K562 (cell line): Measurements from ENCODE around the gene TEPSIN. TPM values are rescaled to one million over a fixed set of nuclear protein-coding genes. Genes with fewer than 3 reads are reported as not detected.

ENCODE experiments used
- ATAC-seq: fragments of 200-7000 bp; cut with Tn5 transposase; 3 replicates; pipeline ENCODE4 v1.9.1; 2020; ENCODE audit warnings: moderate library complexity
- BruUV-seq: library from RNA; stranded (reverse); fragments of 400-500 nt; replicated peaks from 2 replicates; lab custom pipeline; 2021; lab: Mats Ljungman, UMichigan
- CTCF ChIA-PET: fragments of 300-600 bp; formaldehyde crosslinking; extraction: SDS; loops from one replicate; lab custom pipeline; 2021; ENCODE audit warnings: low intra/inter-chr PET ratio; lab: Yijun Ruan, JAX
- POLR2A ChIA-PET: fragments of 300-600, 350-650 bp; sonication (Branson Sonifier 250); formaldehyde crosslinking; extraction: SDS; loops from one replicate; lab custom pipeline; 2021; ENCODE audit warnings: antibody characterized with exemption, inconsistent platforms; lab: Yijun Ruan, JAX
- DNase-seq, 4 experiments: peaks; one replicate each; pipeline versions ENCODE4 v3.0.0 to v3.0.0-alpha.2; 2011 to 2018; ENCODE audit warnings: low spot score in 3 of 4, mixed read lengths in 3 of 4; ENCODE audit errors: extremely low read depth in 1 of 4
- FAIRE-seq: peaks from 2 replicates; lab custom pipeline; 2011; peaks lifted over from hg19 to GRCh38; lab: Jason Lieb, UNC
- H2AFZ ChIP-seq: 2 replicates; pipeline ENCODE4 v1.6.0; 2011; ENCODE audit warnings: low read depth, low read length, control low read depth, inconsistent platforms
- H3K27ac ChIP-seq: fragments of 200-600 bp; 3 replicates; pipeline ENCODE4 v1.8.0; 2011; ENCODE audit warnings: low read depth, mild to moderate bottlenecking, control low read depth, inconsistent platforms, low read length, moderate library complexity, mixed read lengths; ENCODE audit errors: extremely low read depth
- H3K27me3 ChIP-seq, 2 experiments: fragments of 300-600 bp in 1 of 2; 2 replicates in 1 of 2; 3 replicates in 1 of 2; pipeline versions ENCODE4 v1.6.0 to v1.8.0; 2011; ENCODE audit warnings: inconsistent platforms in 2 of 2, low read length in 2 of 2, mild to moderate bottlenecking in 1 of 2, mixed read lengths in 1 of 2, moderate library complexity in 1 of 2; ENCODE audit not compliant: control insufficient read depth in 2 of 2, insufficient read depth in 2 of 2
- H3K36me3 ChIP-seq: fragments of 300-600 bp; 3 replicates; pipeline ENCODE4 v1.8.0; 2011; ENCODE audit warnings: mild to moderate bottlenecking, low read length, inconsistent platforms; ENCODE audit not compliant: control insufficient read depth, insufficient read depth
- H3K4me1 ChIP-seq, 2 experiments: fragments of 200-600 bp in 1 of 2; replicated peaks in 1 of 2; 2 replicates in 1 of 2; 3 replicates in 1 of 2; pipeline versions ENCODE4 v1.5.1 to v1.8.0; 2011; ENCODE audit warnings: inconsistent platforms in 2 of 2, low read length in 2 of 2, mild to moderate bottlenecking in 1 of 2, mixed read lengths in 1 of 2, moderate library complexity in 1 of 2; ENCODE audit not compliant: control insufficient read depth in 2 of 2, insufficient read depth in 2 of 2
- H3K4me2 ChIP-seq: 2 replicates; pipeline ENCODE4 v1.6.1; 2011; ENCODE audit warnings: low read length, control low read depth, inconsistent platforms, mixed read lengths; ENCODE audit not compliant: insufficient read depth
- H3K4me3 ChIP-seq: fragments of 200-600 bp; sonication (generic), shearing (Covaris generic); 2 replicates; pipeline ENCODE4 v1.5.1; 2016; ENCODE audit warnings: control low read depth, inconsistent platforms
- H3K79me2 ChIP-seq: fragments of 200-600 bp; 3 replicates; pipeline ENCODE4 v1.8.0; 2011; ENCODE audit warnings: low read length, inconsistent platforms; ENCODE audit not compliant: control insufficient read depth, insufficient read depth
- H3K9ac ChIP-seq, 2 experiments: 2 replicates each; pipeline versions ENCODE4 v1.6.0 to v1.6.1; 2011; ENCODE audit warnings: low read depth in 2 of 2, low read length in 2 of 2, control low read depth in 1 of 2, inconsistent platforms in 1 of 2, mild to moderate bottlenecking in 1 of 2, mixed read lengths in 1 of 2; ENCODE audit not compliant: insufficient read depth in 1 of 2
- H3K9me1 ChIP-seq: one replicate; pipeline ENCODE4 v1.6.0; 2011; ENCODE audit warnings: inconsistent platforms, mild to moderate bottlenecking, low read length, moderate library complexity; ENCODE audit not compliant: control insufficient read depth, insufficient read depth
- H3K9me3 ChIP-seq: replicated peaks from 2 replicates; pipeline ENCODE4 v1.5.1; 2011; ENCODE audit warnings: low read depth, low read length, inconsistent platforms; ENCODE audit not compliant: control insufficient read depth, insufficient read depth
- H4K20me1 ChIP-seq: replicated peaks from 2 replicates; pipeline ENCODE4 v1.6.1; 2011; ENCODE audit warnings: low read length, inconsistent platforms, mixed read lengths; ENCODE audit not compliant: control insufficient read depth, insufficient read depth
- ARHGAP35 ChIP-seq: fragments of 450-650 bp; IDR thresholded peaks from 2 replicates; pipeline ENCODE4 v1.6.1; 2018; ENCODE audit not compliant: partially characterized antibody
- CBFA2T3 ChIP-seq: fragments of 450-650 bp; IDR thresholded peaks from 2 replicates; pipeline ENCODE4 v1.6.1; 2017
- CEBPG ChIP-seq, 3 experiments: fragments of 200-800 bp in 1 of 3; sonication (Bioruptor generic) in 1 of 3; sonication (generic) in 1 of 3; formaldehyde crosslinking in 1 of 3; IDR thresholded peaks in 2 of 3; conservative IDR thresholded peaks in 1 of 3; 2 replicates each; pipeline versions ENCODE4 v1.6.1 to v1.8.0; 2016 to 2022; ENCODE audit warnings: missing compliant biosample characterization in 2 of 3, missing genetic modification characterization in 2 of 3, mild to moderate bottlenecking in 1 of 3, missing genetic modification reagents in 1 of 3
- CHD4 ChIP-seq: fragments of 200-600 bp; sonication (generic); IDR thresholded peaks from 3 replicates; pipeline ENCODE4 v1.6.1; 2012; ENCODE audit warnings: low read depth, mild to moderate bottlenecking, mixed read lengths, low read length, inconsistent platforms; ENCODE audit not compliant: insufficient read depth, insufficient replicate concordance, poor library complexity, severe bottlenecking
- FOXA1 ChIP-seq: fragments of 450-650 bp; IDR thresholded peaks from 2 replicates; pipeline ENCODE4 v1.6.1; 2016; ENCODE audit warnings: mild to moderate bottlenecking, borderline replicate concordance
- ILF3 ChIP-seq: fragments of 450-650 bp; IDR thresholded peaks from 2 replicates; pipeline ENCODE4 v1.6.1; 2018; ENCODE audit warnings: antibody characterized with exemption, mild to moderate bottlenecking, moderate library complexity, borderline replicate concordance
- RB1 ChIP-seq: fragments of 450-650 bp; IDR thresholded peaks from 2 replicates; pipeline ENCODE4 v1.6.1; 2017; ENCODE audit warnings: low read depth, mild to moderate bottlenecking
- RFX5 ChIP-seq: IDR thresholded peaks from 2 replicates; pipeline ENCODE4 v1.6.1; 2011; ENCODE audit warnings: low read depth, mild to moderate bottlenecking, improper control_type of control experiment, low read length
- SMARCA4 ChIP-seq: fragments of 450-650 bp; IDR thresholded peaks from 2 replicates; pipeline ENCODE4 v1.6.1; 2016
- SREBF1 ChIP-seq: fragments of 150-350 bp; IDR thresholded peaks from 2 replicates; pipeline ENCODE4 v1.6.1; 2014; ENCODE audit warnings: antibody characterized with exemption, low read depth, low read length, borderline replicate concordance
- TEAD2 ChIP-seq: fragments of 450-650 bp; IDR thresholded peaks from 2 replicates; pipeline ENCODE4 v1.6.1; 2016; ENCODE audit warnings: missing genetic modification characterization, control low read depth, missing compliant biosample characterization
- WHSC1 ChIP-seq: IDR thresholded peaks from one replicate; pipeline ENCODE4 v1.6.1; 2012; ENCODE audit warnings: low read length, control low read depth, inconsistent platforms
- ZNF224 ChIP-seq: sonication (generic); formaldehyde crosslinking; IDR thresholded peaks from 2 replicates; pipeline ENCODE4 v1.8.0; 2022; ENCODE audit warnings: mild to moderate bottlenecking, missing genetic modification reagents
- ZNF23 ChIP-seq: fragments of 250-450 bp; sonication (Bioruptor Pico); IDR thresholded peaks from 2 replicates; pipeline ENCODE4 v1.4.0; 2020; ENCODE audit warnings: mild to moderate bottlenecking
- ZNF511 ChIP-seq: sonication (generic); formaldehyde crosslinking; IDR thresholded peaks from 2 replicates; pipeline ENCODE4 v1.8.0; 2022; ENCODE audit warnings: mild to moderate bottlenecking, missing genetic modification reagents
- ZNF75A ChIP-seq: fragments of 450-650 bp; formaldehyde crosslinking; IDR thresholded peaks from 2 replicates; pipeline ENCODE4 v1.4.0; 2020; ENCODE audit warnings: mild to moderate bottlenecking
- WGBS: fragments of 100-300 bp; shearing (Covaris generic); methylation state at CpG from one replicate; pipeline ENCODE4 v1.1.6; 2016; ENCODE audit warnings: low coverage, mixed read lengths; ENCODE audit not compliant: insufficient coverage; ENCODE audit errors: missing lambda C conversion rate; 5-methylcytosine and 5-hydroxymethylcytosine counted together
- in situ Hi-C: fragments of 300-500 bp; cut with MboI; formaldehyde crosslinking; loops from 4 replicates; pipeline ENCODE4 v1.15.0; 2018; ENCODE audit warnings: inconsistent platforms, mixed read lengths
- intact Hi-C: fragments of 100-400 bp; cut with micrococcal nuclease; formaldehyde crosslinking; loops from 2 replicates; pipeline ENCODE4 v1.14.2; 2022
- polyA plus RNA-seq, 8 experiments: library from polyadenylated mRNA; depleted of rRNA in 4 of 8; stranded (reverse) in 5 of 8; unstranded in 3 of 8; fragments of >200 nt; fragmentation: Nextera tagmentation in 2 of 8; fragmentation: Illumina TruSeq in 1 of 8; extraction: Ambion mirVana in 2 of 8; extraction: Trizol in 1 of 8; gene quantifications; 2 replicates each; pipeline versions ENCODE4 v1.2.1 to v1.2.3, GENCODE V29; 2011 to 2014; ENCODE audit warnings: inconsistent platforms in 1 of 8, missing spikeins in 1 of 8
- total RNA-seq, 7 experiments: library from RNA; depleted of rRNA in 6 of 7; stranded (reverse); fragments of >200 nt in 6 of 7; fragmentation: Illumina TruSeq in 2 of 7; extraction: Trizol in 2 of 7; gene quantifications; 2 replicates each; pipeline versions ENCODE4 v1.2.1 to v1.2.3, GENCODE V29; 2011 to 2021; ENCODE audit warnings: low replicate concordance in 1 of 7

The TEPSIN gene
- total and polyA plus RNA-seq, 9 of the 15 experiments (the other 6 are each of a cell fraction or from before 2014, with no cell fraction given), result 0.80 to 29.8 (median 5.3) TPM

GRCh38 chr17:81271226-81271625 is 32.4 kb upstream of the TEPSIN start:
- Histone ChIP-seq H3K4me2 (no peak overlapping the region), H3K4me1 (peaks cover 2 to 19% of the 10 kb centered on the region in 2 experiments; a peak in 3 of 5 replicates), H3K36me3 (peaks cover 68% of the 10 kb centered on the region; the same call in 2 of the 3 replicates), H3K79me2 (no peaks in the 10 kb centered on the region), H3K9me3 (no peaks in the 10 kb centered on the region), H2AFZ (no peak overlapping the region), H3K9me1 (no peaks in the 10 kb centered on the region), H3K4me3 (no peak overlapping the region), H3K9ac (peak overlapping the region in 1 of 2 experiments; percentile 12; a peak in 1 of 4 replicates), H4K20me1 (no peaks in the 10 kb centered on the region), H3K27me3 (no peaks in the 10 kb centered on the region), H3K27ac (no peak overlapping the region)
- POLR2A ChIA-PET, result interaction anchor here (0.8 kb wide), 1 partner anchor 18 kb away, joined by 3 read pairs; no protein-coding TSS in a partner anchor
- BruUV-seq, result no TSS peak
- CTCF ChIA-PET, result no interaction called here
- 75% methylated on average over 8 of the region's 12 CpGs for WGBS
- intact Hi-C loops, result no loop called here
- ATAC-seq, result no peak
- in situ Hi-C loops, result no loop called here
- no peak for FAIRE-seq
- DNase-seq, result no peak
- TF ChIP-seq WHSC1, result no peak
- TF ChIP-seq CEBPG (CRISPR knock-in tag; IDR thresholded peaks at IDR 0.05), result no peak
- TF ChIP-seq CEBPG (tag; conservative IDR thresholded peaks at IDR 0.05 in 1 of 2, IDR thresholded peaks at IDR 0.05 in 1 of 2), result no peak

- in situ Hi-C loops, result no loop called here
- ChIA-PET POLR2A (interaction anchor here (0.6 kb wide), 1 partner anchor 170 kb away, joined by 6 read pairs; no protein-coding TSS in a partner anchor), CTCF (no interaction called here)
- Histone ChIP-seq H3K4me1 (peaks cover 2 to 19% of the 10 kb centered on the region in 2 experiments; a peak in 3 of 5 replicates), H3K9me3 (no peaks in the 10 kb centered on the region), H3K9me1 (no peaks in the 10 kb centered on the region), H3K4me3 (no peak overlapping the region), H3K9ac (peak overlapping the region in 1 of 2 experiments; percentile 39; a peak in 1 of 4 replicates), H3K4me2 (no peak overlapping the region), H3K27ac (no peak overlapping the region), H4K20me1 (no peaks in the 10 kb centered on the region), H3K36me3 (peaks cover 71% of the 10 kb centered on the region; the same call in 2 of the 3 replicates), H3K27me3 (no peaks in the 10 kb centered on the region), H2AFZ (no peak overlapping the region), H3K79me2 (no peaks in the 10 kb centered on the region)
- intact Hi-C loops, result no loop called here
- ATAC-seq (no peak), DNase-seq (no peak), FAIRE-seq (no peak)
- no TSS peak for BruUV-seq
- WGBS, result 88% methylated on average over 12 of the region's 18 CpGs
- TF ChIP-seq CBFA2T3 (no peak), FOXA1 (no peak), RB1 (no peak), ZNF511 (CRISPR knock-in tag) (no peak), RFX5 (no peak), ZNF23 (CRISPR knock-in tag) (no peak), TEAD2 (tag) (no peak), ILF3 (no peak), CHD4 (no peak), ZNF75A (CRISPR knock-in tag) (no peak), ARHGAP35 (no peak), ZNF224 (CRISPR knock-in tag) (no peak), SMARCA4 (no peak), SREBF1 (no peak)
Measured at GRCh38 chr17:81270279-81270678, 31.4 kb upstream of the TEPSIN start.
